HepG2 (cell line): ENCODE results near the gene TSPYL1. TPM values are rescaled to one million over a fixed set of nuclear protein-coding genes. Genes with fewer than 3 reads are reported as not detected.

ENCODE experiments used
- ASH2L ChIP-seq: fragments of 300-600, 200-600 bp; sonication (generic); IDR thresholded peaks from 2 replicates; pipeline ENCODE4 v1.7.0; 2017; ENCODE audit warnings: low read depth, mild to moderate bottlenecking, moderate library complexity, mixed read lengths, low read length; ENCODE audit not compliant: insufficient read length
- BCL6 ChIP-seq: IDR thresholded peaks from 2 replicates; pipeline ENCODE4 v1.6.1; 2016; ENCODE audit warnings: missing genetic modification reagents, missing compliant biosample characterization
- DMAP1 ChIP-seq: IDR thresholded peaks from 2 replicates; pipeline ENCODE4 v1.6.1; 2016
- MIXL1 ChIP-seq: IDR thresholded peaks from 2 replicates; pipeline ENCODE4 v1.6.1; 2016
- NFIB ChIP-seq: sonication (generic); formaldehyde crosslinking; IDR thresholded peaks from 2 replicates; pipeline ENCODE4 v1.9.0; 2021; ENCODE audit warnings: missing genetic modification reagents, mild to moderate bottlenecking, borderline replicate concordance
- SETDB1 ChIP-seq: sonication (generic); formaldehyde crosslinking; IDR thresholded peaks from 2 replicates; pipeline ENCODE4 v1.5.1; 2020; ENCODE audit warnings: missing genetic modification reagents, mild to moderate bottlenecking, borderline replicate concordance
- YEATS2 ChIP-seq: sonication (generic); formaldehyde crosslinking; IDR thresholded peaks from 2 replicates; pipeline ENCODE4 v1.4.0; 2020; ENCODE audit warnings: missing genetic modification reagents, borderline replicate concordance
- ZBTB1 ChIP-seq: sonication (generic); formaldehyde crosslinking; IDR thresholded peaks from 2 replicates; pipeline ENCODE4 v1.4.0; 2020; ENCODE audit warnings: missing genetic modification reagents, borderline replicate concordance
- ZEB1 ChIP-seq: IDR thresholded peaks from 2 replicates; pipeline ENCODE4 v1.6.1; 2012; ENCODE audit warnings: mild to moderate bottlenecking, low read depth, inconsistent platforms; ENCODE audit not compliant: insufficient replicate concordance
- ZNF660 ChIP-seq: sonication (generic); formaldehyde crosslinking; IDR thresholded peaks from 2 replicates; pipeline ENCODE4 v1.5.1; 2020; ENCODE audit warnings: mild to moderate bottlenecking, low read depth, missing genetic modification reagents, borderline replicate concordance
- ZNF777 ChIP-seq: sonication (generic); formaldehyde crosslinking; IDR thresholded peaks from 2 replicates; pipeline ENCODE4 v1.4.0; 2020; ENCODE audit warnings: missing genetic modification reagents
- polyA plus RNA-seq, 8 experiments: library from polyadenylated mRNA; depleted of rRNA in 3 of 8; stranded (reverse) in 7 of 8; unstranded in 1 of 8; fragments of >200 nt; fragmentation: Illumina TruSeq in 4 of 8; extraction: Trizol in 4 of 8; gene quantifications; 2 replicates each; pipeline versions ENCODE4 v1.2.1 to v1.2.3, GENCODE V29; 2011 to 2016; ENCODE audit warnings: low read depth in 4 of 8, missing spikeins in 1 of 8, mixed read lengths in 1 of 8; ENCODE audit not compliant: insufficient read depth in 1 of 8
- total RNA-seq, 5 experiments: library from RNA; depleted of rRNA; stranded (reverse); fragments of >200 nt; fragmentation: Illumina TruSeq; extraction: Trizol; gene quantifications; 2 replicates each; pipeline ENCODE4 v1.2.3, GENCODE V29; 2016; ENCODE audit warnings: low read depth in 1 of 5
- TF ChIP-seq, protein P1 (sequence below): sonication (generic); formaldehyde crosslinking; conservative IDR thresholded peaks from 2 replicates; pipeline ENCODE4 v1.4.0; 2020; ENCODE audit warnings: missing genetic modification reagents
- TF ChIP-seq, protein P2 (sequence below): sonication (generic); formaldehyde crosslinking; IDR thresholded peaks from 2 replicates; pipeline ENCODE4 v1.4.0; 2020; ENCODE audit warnings: missing genetic modification reagents
- TF ChIP-seq, protein P3 (sequence below): IDR thresholded peaks from 2 replicates; pipeline ENCODE4 v1.6.1; 2016; ENCODE audit warnings: missing compliant biosample characterization, missing genetic modification reagents, borderline replicate concordance
- TF ChIP-seq, protein P4 (sequence below): sonication (generic); formaldehyde crosslinking; IDR thresholded peaks from 2 replicates; pipeline ENCODE4 v1.5.0; 2020; ENCODE audit warnings: mild to moderate bottlenecking, missing genetic modification reagents

The TSPYL1 gene
- total and polyA plus RNA-seq, 2 of the 13 experiments (the other 11 are each of a cell fraction or from before 2014, with no cell fraction given): 28.3 to 93.0 TPM

DNA sequence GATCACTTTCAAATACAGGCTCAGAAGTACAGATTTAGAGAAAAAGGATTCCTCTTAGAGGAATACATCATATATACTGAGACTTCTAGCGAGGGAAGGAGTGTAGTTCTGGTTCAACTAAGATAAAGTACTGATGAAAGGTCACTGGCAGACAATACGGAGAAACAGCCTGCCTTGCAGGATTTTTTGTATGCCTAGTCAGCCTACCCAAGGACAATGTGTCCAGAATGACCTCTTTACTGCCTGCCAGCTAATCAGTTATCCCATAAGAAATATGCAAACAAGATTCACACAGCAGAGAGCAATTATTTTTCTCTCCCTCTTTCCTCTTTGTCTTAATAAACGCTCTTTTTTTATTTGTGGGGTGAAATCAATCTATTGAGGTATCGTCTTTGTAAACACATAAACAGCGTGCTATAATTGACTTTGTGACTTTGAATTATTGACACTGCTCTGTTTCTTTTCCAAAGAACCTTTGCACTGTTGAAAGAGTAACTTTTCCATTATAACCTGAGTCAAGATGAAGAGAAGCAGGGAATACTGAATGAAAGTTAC, 24.4 kb downstream of the TSPYL1 start (continued):
- TF ChIP-seq, protein P1, sequence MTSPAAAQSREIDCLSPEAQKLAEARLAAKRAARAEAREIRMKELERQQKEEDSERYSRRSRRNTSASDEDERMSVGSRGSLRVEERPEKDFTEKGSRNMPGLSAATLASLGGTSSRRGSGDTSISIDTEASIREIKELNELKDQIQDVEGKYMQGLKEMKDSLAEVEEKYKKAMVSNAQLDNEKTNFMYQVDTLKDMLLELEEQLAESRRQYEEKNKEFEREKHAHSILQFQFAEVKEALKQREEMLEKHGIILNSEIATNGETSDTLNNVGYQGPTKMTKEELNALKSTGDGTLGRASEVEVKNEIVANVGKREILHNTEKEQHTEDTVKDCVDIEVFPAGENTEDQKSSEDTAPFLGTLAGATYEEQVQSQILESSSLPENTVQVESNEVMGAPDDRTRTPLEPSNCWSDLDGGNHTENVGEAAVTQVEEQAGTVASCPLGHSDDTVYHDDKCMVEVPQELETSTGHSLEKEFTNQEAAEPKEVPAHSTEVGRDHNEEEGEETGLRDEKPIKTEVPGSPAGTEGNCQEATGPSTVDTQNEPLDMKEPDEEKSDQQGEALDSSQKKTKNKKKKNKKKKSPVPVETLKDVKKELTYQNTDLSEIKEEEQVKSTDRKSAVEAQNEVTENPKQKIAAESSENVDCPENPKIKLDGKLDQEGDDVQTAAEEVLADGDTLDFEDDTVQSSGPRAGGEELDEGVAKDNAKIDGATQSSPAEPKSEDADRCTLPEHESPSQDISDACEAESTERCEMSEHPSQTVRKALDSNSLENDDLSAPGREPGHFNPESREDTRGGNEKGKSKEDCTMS (CRISPR knock-in tag): no peak
- no peak for TF ChIP-seq NFIB (CRISPR knock-in tag)
- no peak for TF ChIP-seq ZEB1
- TF ChIP-seq, protein P2, sequence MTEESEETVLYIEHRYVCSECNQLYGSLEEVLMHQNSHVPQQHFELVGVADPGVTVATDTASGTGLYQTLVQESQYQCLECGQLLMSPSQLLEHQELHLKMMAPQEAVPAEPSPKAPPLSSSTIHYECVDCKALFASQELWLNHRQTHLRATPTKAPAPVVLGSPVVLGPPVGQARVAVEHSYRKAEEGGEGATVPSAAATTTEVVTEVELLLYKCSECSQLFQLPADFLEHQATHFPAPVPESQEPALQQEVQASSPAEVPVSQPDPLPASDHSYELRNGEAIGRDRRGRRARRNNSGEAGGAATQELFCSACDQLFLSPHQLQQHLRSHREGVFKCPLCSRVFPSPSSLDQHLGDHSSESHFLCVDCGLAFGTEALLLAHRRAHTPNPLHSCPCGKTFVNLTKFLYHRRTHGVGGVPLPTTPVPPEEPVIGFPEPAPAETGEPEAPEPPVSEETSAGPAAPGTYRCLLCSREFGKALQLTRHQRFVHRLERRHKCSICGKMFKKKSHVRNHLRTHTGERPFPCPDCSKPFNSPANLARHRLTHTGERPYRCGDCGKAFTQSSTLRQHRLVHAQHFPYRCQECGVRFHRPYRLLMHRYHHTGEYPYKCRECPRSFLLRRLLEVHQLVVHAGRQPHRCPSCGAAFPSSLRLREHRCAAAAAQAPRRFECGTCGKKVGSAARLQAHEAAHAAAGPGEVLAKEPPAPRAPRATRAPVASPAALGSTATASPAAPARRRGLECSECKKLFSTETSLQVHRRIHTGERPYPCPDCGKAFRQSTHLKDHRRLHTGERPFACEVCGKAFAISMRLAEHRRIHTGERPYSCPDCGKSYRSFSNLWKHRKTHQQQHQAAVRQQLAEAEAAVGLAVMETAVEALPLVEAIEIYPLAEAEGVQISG (CRISPR knock-in tag): no peak
- no peak for TF ChIP-seq ZBTB1 (CRISPR knock-in tag)
- no peak for TF ChIP-seq YEATS2
- no peak for TF ChIP-seq ZNF777 (CRISPR knock-in tag)
- TF ChIP-seq SETDB1 (CRISPR knock-in tag): no peak
- TF ChIP-seq, protein P3, sequence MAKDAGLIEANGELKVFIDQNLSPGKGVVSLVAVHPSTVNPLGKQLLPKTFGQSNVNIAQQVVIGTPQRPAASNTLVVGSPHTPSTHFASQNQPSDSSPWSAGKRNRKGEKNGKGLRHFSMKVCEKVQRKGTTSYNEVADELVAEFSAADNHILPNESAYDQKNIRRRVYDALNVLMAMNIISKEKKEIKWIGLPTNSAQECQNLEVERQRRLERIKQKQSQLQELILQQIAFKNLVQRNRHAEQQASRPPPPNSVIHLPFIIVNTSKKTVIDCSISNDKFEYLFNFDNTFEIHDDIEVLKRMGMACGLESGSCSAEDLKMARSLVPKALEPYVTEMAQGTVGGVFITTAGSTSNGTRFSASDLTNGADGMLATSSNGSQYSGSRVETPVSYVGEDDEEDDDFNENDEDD: no peak
- peak; percentile 37 for TF ChIP-seq BCL6
- peak; percentile 70; the same call in 1 of the 2 replicates for TF ChIP-seq MIXL1 (CRISPR knock-in tag)
- peak; percentile 83 for TF ChIP-seq ASH2L
- TF ChIP-seq, protein P4, sequence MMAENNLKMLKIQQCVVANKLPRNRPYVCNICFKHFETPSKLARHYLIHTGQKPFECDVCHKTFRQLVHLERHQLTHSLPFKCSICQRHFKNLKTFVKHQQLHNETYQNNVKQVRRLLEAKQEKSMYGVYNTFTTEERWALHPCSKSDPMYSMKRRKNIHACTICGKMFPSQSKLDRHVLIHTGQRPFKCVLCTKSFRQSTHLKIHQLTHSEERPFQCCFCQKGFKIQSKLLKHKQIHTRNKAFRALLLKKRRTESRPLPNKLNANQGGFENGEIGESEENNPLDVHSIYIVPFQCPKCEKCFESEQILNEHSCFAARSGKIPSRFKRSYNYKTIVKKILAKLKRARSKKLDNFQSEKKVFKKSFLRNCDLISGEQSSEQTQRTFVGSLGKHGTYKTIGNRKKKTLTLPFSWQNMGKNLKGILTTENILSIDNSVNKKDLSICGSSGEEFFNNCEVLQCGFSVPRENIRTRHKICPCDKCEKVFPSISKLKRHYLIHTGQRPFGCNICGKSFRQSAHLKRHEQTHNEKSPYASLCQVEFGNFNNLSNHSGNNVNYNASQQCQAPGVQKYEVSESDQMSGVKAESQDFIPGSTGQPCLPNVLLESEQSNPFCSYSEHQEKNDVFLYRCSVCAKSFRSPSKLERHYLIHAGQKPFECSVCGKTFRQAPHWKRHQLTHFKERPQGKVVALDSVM: no peak
- 0 out of 2 replicates have a peak, but pooled peaks have one; percentile 35 for TF ChIP-seq DMAP1 (CRISPR knock-in tag)
- TF ChIP-seq ZNF660 (CRISPR knock-in tag): no peak
